HG03460 (cell line): ENCODE measurements around the gene PRKG1.

ENCODE experiments used
- ATAC-seq: cut with Tn5 transposase; IDR thresholded peaks from one replicate; pipeline ENCODE4 v1.9.1; 2021; ENCODE audit not compliant: unreplicated experiment

The PRKG1 gene

GRCh38 chr10:51215951-51216834, 141.9 kb downstream of the PRKG1 start:
- no peak for ATAC-seq

DNA sequence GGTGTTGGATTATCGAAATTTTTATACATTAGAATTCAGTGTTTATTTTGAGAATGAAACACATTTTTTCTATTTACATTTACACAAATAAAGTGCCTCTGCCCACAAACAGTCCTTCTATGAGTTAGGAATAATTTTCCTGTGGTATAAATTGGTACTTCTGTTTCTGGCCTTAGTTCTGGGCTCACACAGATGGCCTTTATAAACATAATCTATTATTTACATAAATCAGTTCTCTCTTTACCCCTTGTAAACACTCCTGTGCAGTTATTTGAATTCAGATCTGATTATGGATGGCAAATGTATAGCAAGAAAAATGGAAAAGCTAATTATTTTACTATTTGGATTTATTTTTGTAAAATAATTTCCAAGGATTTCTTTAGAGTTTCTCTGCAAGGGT, 143.2 kb downstream of the PRKG1 start:
- ATAC-seq = no peak

DNA sequence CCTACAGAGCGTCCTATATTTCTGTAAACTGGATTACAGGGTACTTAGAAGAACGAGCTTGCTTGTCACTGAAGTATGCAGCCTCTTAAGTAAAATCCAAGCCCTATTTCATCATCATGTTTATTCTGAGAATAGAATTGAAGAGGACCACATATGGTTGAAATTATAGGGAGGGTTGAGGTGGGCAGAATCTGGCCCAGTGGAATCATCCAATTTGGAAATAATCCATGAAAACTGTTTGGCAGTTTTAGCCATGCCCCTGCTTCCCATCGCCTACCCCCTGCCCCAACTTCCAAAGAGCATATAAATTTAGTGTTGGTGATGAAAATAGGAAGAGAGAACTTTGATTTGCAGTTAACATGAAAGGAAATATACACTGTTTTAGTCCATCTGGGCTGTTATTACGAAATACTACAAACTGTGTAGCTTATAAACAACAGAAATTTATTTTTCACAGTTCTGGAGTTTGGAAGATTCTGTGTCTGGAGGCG, 150.4 kb downstream of the PRKG1 start:
- no peak for ATAC-seq

DNA sequence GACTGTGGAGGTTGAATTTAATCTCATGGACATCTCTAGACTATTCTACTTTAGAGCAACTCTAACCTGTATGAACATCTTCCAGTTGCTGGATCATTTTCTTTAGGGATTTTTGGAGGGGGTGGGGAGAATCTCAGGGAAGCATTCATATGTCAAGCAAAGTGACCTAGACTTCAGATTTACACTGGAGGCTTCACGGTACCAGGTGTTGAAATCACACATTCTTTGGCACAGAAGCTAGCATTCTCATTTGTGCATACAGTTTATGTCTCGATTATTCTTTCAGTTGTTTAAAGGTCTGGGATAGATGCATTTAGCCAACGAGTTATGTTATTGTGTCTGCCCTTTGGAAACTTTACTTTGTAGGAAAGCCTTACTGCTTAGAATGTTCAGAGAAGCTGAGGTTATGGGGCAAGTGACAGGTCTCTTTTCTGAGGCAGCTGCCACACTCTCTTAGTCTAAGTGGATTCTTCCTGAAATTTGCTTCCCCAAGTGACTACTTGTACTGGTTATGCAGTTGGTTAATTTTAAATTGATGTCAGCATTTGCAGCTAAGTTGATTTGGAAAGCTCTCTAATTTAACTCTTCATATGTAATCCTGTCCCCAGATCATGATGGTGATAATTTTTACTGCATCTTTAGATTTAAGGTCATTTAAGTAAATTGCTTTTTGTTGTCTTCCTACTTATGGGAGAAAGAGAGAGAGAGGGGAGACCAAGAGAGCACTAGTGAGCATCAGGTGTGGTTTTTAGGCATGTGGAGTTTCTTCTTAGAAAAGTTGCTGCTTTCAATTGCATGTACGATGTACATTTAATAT, 153.8 kb downstream of the PRKG1 start:
- ATAC-seq = no peak

- no peak for ATAC-seq
These were observed 154.4 kb downstream of the PRKG1 start for GRCh38 chr10:51228714-51229100.

- no peak for ATAC-seq
These were observed 156.7 kb downstream of the PRKG1 start for GRCh38 chr10:51230887-51231585.

DNA sequence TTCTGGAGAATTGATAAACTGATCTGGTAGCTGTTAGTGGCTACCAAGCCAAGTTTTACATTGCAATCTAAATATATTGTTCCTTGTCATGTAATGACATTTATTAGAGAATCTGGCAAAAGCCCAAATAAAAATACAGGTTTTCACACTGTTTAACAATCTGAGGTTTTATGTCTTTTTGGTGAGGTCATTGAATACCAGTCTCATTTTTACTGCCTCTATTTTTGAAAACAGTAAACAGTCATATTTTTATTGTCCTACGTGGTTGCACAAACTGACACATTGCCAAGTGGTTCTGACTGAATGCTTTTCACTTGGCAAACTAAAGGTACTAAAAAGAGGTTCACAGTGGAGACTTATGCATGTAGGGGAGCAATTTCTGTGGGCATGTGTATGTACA, 157.5 kb downstream of the PRKG1 start:
- ATAC-seq = no peak

DNA sequence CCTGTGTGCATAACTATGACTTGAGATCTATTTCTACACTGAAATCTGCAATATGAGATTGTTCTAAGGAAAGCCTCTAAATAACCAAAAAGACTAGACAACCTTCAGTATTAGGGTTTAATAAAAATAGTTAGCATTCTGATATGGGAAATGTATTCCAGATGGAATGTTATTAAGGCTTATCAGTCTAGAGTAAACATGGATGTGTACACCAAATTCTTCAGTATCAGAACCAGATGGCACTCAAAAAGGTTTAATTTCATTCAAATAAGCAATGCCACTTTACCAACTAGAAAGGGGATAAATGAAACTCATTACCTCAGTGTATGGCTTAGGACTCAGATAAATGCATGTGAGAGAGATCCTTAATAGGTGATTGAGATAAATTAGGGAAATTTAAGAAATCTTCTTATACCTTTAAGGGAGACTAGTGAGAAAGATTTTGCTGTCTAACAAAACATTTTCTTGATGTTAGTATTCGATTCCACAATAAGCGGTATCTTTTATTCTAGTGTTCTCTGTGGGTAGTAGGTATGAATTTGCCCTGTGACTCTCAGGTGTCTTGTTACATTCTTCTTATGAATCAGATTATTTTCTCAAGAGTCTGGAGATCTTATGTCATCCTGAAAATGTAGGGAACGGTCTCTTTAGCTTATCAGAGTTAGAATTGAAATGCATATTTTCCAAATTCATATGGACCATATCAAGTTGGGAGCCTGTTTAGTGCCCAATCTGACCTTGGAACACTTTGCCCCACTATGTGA, 159.2 kb downstream of the PRKG1 start:
- no peak for ATAC-seq

- ATAC-seq = no peak
These were observed 161.6 kb downstream of the PRKG1 start for GRCh38 chr10:51235865-51236264.

GRCh38 chr10:51239006-51239405, 164.7 kb downstream of the PRKG1 start:
- no peak for ATAC-seq

DNA sequence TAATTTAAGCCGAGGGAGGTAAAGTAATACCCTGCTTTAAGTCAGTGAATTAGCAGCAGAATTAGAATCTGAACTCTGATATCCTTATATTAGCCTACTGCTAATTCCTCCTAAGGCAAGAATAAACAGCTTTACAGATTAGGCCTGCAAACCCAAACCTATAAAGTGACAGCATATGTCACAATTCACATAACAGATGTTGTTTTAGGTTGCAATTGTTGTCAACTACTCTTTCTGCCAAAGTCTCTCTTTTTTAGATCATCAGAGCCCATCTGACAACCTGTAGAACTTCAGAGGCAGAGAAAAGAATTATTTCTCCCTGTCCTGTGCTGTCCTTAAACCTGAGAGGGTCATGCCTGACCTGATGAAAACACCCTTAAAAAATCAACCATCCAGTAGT, 167.2 kb downstream of the PRKG1 start:
- ATAC-seq = no peak

GRCh38 chr10:51242393-51242792, 168.1 kb downstream of the PRKG1 start:
- ATAC-seq = no peak

- no peak for ATAC-seq
These were observed 170.0 kb downstream of the PRKG1 start for GRCh38 chr10:51244309-51244708.

DNA sequence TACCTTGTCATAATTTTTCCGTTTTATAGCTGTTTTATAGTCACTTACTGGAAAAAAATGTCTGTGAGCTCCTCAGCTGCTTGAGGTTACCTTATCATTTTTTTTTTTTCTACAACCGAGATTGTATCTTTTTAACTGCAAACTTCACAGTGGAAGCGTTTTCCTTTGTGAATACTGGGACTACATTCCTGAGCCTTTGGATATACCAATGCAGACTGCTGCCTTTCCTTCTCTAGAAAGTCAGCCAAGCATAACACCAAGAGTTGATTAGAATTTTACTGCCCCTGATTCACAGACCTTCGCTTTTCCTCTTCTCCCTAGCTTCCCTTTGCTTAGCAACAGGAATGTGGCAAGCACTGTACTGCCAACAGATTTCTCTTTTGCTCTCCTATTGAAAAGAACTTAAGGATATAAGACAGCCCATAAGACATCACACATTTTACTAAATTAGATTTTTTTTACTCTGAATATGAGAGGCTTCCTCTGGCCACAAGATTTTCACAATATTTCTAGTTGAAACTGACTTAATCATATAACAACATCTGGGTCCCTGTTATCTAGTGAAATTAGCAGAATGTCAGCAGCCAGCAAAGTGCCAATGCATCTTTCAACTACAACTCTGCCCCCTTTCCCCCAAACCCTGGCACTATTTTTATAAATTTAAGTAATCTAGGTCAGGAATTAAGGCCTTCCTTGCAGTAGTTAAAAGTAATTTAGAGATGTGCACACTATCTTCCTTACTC, 170.6 kb downstream of the PRKG1 start:
- ATAC-seq = no peak

DNA sequence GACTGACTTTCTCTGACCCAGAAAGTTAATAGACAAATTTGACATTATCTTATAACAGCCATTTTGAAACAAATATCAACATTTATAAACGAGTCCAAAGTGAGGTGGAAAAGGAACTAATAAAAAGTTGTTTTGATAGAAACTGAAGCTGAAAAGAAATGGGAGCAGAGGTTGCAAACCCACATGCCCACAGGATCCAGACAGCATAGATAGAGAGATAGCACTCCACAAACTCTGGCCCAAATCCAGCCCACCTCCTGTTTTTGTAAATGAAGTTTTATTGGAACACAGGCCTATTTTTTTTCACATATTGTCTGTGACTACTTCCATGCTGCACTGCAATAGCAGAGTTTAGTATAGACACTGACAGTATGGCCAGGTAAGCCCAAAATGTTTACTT, 171.9 kb downstream of the PRKG1 start:
- ATAC-seq = no peak

DNA sequence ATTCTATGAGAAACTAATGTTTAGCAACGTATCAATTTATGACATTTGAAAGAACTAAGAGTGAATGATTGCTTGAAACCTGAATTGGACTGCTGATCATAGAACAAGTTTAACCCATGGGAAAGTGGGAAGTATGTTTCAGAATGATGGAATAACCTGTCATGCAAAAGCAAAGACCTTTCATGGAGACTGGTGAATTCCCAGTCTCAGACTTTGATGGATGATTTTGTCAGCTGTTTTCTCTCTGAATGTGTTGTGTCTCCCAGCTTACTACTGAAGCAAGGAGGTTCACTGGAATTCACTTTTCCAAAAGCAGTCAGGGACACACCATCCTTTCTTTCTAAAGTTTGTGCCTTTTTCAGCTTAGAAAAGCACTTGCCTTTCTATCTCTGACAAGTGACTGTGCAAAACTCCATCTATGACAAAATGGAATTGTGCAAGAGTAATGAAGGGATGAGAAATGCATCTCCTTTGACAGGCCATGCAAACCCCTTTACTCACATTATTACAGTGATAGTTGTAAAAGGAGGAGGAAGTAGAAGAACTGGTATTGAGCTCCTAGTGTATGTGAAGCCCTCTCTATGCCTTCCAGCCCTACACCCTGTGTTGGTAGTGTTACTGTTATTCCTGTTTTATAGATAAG, 176.1 kb downstream of the PRKG1 start:
- no peak for ATAC-seq

- ATAC-seq = no peak
These were observed 176.8 kb downstream of the PRKG1 start for GRCh38 chr10:51251110-51251509.

DNA sequence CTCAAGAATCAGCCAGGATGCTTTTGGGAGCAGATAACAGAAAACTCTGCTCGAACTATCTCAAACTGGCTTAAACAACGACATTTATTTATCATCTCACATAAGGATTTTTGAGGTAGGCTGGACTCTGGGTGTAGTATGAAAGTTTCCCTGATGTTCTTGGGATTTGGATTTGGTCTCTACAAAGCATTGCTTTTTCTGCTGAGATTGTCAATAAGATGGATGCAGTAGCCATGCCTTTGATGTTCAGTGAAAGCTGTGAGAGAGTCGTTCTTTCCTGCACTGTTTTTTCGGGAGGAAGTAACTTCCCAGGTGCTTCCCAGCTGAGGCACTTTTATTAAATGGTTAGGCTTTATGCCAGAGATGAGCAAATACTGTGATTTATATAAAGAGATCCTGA, 181.1 kb downstream of the PRKG1 start:
- ATAC-seq = no peak

GRCh38 chr10:51257511-51258248, 183.4 kb downstream of the PRKG1 start:
- no peak for ATAC-seq
